HG02870 (cell line): ENCODE data around the gene ZNF436.
"Not testable (repeated sequence)": the region's sequence is repeated elsewhere in the genome, so short reads cannot be mapped to it uniquely, and the experiment has no call there.

Experiments used
- ATAC-seq: cut with Tn5 transposase; IDR thresholded peaks from one replicate; pipeline ENCODE4 v1.9.1; 2021; ENCODE audit warnings: mild to moderate bottlenecking, moderate library complexity; ENCODE audit not compliant: unreplicated experiment

The ZNF436 gene

DNA sequence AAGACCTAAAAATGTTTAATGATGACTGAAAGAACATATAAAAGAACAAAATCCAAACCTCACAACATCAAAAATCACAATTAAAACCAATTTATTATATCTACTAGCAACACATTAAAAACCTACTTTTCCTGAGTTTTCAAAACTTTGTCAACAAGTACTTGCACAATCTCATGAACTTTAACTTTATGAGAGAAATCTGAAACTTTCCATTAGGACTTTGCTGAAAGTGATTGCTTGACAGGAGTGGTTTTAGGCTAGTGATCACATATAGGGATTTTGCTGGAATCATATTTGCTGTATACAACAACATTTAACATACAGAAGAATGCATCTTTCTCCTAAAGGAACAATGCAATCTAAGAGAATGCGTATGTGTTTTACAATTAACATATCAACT lies 38.8 kb downstream of the ZNF436 start:
- ATAC-seq: no peak

DNA sequence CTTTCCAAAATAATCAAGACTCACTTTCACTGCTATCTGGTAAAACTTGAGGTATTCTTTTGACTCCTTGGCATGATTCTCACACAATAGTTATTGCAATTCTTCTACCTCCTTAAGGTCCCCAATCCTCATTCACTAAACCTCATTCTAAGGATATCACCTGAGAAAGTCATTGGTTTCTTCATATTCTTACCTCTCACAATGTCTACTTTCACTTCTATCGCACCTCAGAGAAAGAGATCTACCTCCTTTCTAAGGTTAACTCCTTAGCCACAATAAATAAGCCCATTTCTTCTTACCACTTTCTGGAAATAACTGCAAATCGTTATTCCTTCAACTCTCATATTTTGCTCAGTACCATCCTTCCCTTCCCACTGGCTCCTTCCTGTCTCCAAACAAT lies 44.2 kb downstream of the ZNF436 start:
- ATAC-seq: no peak

DNA sequence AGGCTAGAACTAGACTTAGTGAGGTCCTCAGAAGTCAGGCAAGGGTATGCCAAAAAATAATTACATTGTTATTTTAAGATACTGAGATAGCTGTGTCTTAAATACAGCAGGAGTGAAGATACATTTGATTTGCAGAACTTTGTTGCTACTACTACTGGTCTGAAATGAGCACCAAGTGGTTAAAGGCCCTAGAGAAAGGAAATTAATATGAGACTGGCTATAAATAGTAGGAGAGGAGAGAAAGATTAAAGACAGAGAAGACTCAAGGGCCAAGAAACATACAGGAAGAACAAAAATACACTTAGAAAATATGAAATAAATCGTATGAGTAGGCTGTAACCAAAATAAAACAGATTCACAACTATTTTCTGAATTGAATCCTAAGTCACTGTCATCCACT lies 46.9 kb downstream of the ZNF436 start:
- ATAC-seq: no peak

DNA sequence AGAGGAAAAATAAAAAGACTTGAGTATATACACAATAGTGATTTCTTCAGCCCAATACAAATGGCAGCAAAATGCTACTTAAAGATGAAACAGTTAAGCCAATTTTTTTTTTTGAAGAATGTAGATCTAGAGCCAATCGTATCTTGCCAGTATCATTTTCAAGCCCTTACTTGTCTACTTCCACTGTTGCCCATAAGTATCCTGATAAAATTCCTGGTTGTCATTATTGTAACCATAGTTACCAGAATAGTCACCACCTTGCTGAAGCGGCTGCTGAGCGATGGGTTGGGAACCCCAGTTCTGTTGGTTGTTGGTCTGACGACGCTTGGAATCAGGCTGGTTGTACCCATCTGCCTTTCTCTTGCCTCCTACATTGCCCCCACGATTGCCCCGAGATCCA lies 59.4 kb downstream of the ZNF436 start:
- not testable (repeated sequence) for ATAC-seq
